ENCODE results near the gene OTX2. TPM values are rescaled to one million over a fixed set of nuclear protein-coding genes. Genes with fewer than 3 reads are reported as not detected.

OTX2 gene
- total RNA-seq, 1 donor from 2014 or later = not detected

GRCh38 chr14:56826214-56826613 is 15.9 kb upstream of the OTX2 start:
- Histone ChIP-seq H3K27ac (no peak overlapping the region), H3K36me3 (no peaks in the 10 kb centered on the region), H3K4me3 (no peak overlapping the region), H3K4me1 (no peaks in the 10 kb centered on the region), H3K9me3 (no peaks in the 10 kb centered on the region), H3K27me3 (peaks cover 17% of the 10 kb centered on the region)
- intact Hi-C loops (cut with DNase I) = no loop called here
- DNase-seq = no peak
- TF ChIP-seq CTCF (IDR thresholded peaks at IDR 0.05) = no peak
- no peak for ATAC-seq

- H3K4me3 ChIP-seq = no peak overlapping the region
- TF ChIP-seq CTCF (IDR thresholded peaks at IDR 0.05) = no peak
- no peak for DNase-seq
- ATAC-seq = no peak
- no peaks in the 10 kb centered on the region for H3K36me3 ChIP-seq
- peaks cover 49% of the 10 kb centered on the region for H3K27me3 ChIP-seq
- H3K4me1 ChIP-seq = no peaks in the 10 kb centered on the region
- H3K9me3 ChIP-seq = no peaks in the 10 kb centered on the region
- intact Hi-C loops (cut with DNase I) = no loop called here
- no peak overlapping the region for H3K27ac ChIP-seq
Measured at GRCh38 chr14:56821805-56822610, 11.7 kb upstream of the OTX2 start.

GRCh38 chr14:56821177-56821576 is 10.9 kb upstream of the OTX2 start:
- ATAC-seq (no peak), DNase-seq (no peak)
- H3K36me3 ChIP-seq = no peaks in the 10 kb centered on the region
- no peaks in the 10 kb centered on the region for H3K9me3 ChIP-seq
- H3K4me3 ChIP-seq = no peak overlapping the region
- H3K27ac ChIP-seq = no peak overlapping the region
- H3K4me1 ChIP-seq = no peaks in the 10 kb centered on the region
- peaks cover 58% of the 10 kb centered on the region for H3K27me3 ChIP-seq
- no peak for TF ChIP-seq CTCF (IDR thresholded peaks at IDR 0.05)
- intact Hi-C loops (cut with DNase I) = no loop called here

- H3K4me3 ChIP-seq = no peak overlapping the region
- no peaks in the 10 kb centered on the region for H3K9me3 ChIP-seq
- no peaks in the 10 kb centered on the region for H3K4me1 ChIP-seq
- intact Hi-C loops (cut with DNase I) = no loop called here
- no peak for TF ChIP-seq CTCF (IDR thresholded peaks at IDR 0.05)
- ATAC-seq = no peak
- no peak for DNase-seq
- H3K36me3 ChIP-seq = no peaks in the 10 kb centered on the region
- H3K27me3 ChIP-seq = peaks cover 87% of the 10 kb centered on the region
- H3K27ac ChIP-seq = no peak overlapping the region
Measured at GRCh38 chr14:56817396-56817921, 7.2 kb upstream of the OTX2 start.

GRCh38 chr14:56816574-56817391 is 6.5 kb upstream of the OTX2 start:
- ATAC-seq (no peak), DNase-seq (no peak)
- TF ChIP-seq CTCF (IDR thresholded peaks at IDR 0.05) = no peak
- Histone ChIP-seq H3K27ac (no peak overlapping the region), H3K27me3 (peaks cover 87% of the 10 kb centered on the region), H3K9me3 (no peaks in the 10 kb centered on the region), H3K36me3 (no peaks in the 10 kb centered on the region), H3K4me3 (no peak overlapping the region), H3K4me1 (no peaks in the 10 kb centered on the region)
- intact Hi-C loops (cut with DNase I) = no loop called here
